Measurements from ENCODE around the gene MAFG. TPM values are rescaled to one million over a fixed set of nuclear protein-coding genes. Genes with fewer than 3 reads are reported as not detected.

The MAFG gene
- total and polyA plus RNA-seq, 2 of the 13 experiments (the other 11 are each of a cell fraction or from before 2014, with no cell fraction given): 14.5 to 20.0 TPM

DNA sequence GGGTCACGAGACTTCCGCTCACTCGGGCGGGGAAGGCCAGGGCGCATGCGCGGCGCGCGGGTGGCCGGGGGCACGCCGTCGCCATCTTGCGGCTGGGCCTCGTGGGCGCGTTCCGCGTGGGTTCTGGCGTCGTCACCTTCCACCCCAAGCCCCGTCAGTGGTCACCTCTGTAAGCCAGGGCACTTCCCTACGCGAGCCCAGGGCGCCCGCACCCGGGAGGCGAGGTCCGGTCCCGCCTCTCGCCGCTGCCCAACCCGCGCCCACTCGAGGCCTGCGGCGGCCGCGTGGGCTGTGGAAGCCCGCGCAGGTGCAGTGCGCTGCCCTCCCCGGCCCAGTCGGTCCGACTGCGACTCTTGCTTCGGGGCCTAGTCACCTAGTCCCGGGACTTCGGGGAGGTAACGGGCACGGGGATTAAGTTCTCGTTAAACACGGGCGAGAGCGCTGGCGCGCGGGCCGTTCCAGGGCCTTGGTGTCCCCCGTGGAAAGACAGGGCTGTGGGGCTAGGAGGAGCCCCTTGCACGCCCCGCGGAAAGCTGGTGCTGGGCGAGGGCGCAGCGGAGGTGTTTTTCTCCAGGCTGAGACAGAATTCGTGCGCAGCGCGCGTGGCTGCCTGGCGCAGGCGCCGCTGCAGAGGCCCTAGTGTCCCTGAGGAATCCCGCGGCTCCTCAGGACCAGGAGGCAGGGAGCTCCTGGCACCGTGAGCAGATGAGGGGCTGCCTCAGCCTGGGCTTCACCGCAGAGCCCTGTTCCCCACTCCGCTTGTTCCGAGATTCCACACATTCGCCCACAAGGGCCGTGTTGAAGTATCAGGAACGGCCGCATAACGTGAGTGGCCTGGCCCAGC, 55.9 kb downstream of the MAFG start (continued):
- TF ChIP-seq TCF12 (IDR thresholded peaks at IDR 0.05) (no peak), TCF12 (CRISPR knock-in tag; IDR thresholded peaks at IDR 0.05) (peak; percentile 88; the same call in 1 of the 2 replicates), ZNF792 (CRISPR knock-in tag; IDR thresholded peaks at IDR 0.05) (peak; percentile 49; the same call in 1 of the 2 replicates), RXRA (CRISPR knock-in tag; IDR thresholded peaks at IDR 0.05) (peak; percentile 67; the same call in 1 of the 2 replicates), MTA1 (CRISPR knock-in tag; IDR thresholded peaks at IDR 0.05; ENCODE audit: borderline replicate concordance) (peak; percentile 100), ZNF879 (CRISPR knock-in tag; IDR thresholded peaks at IDR 0.05) (peak; percentile 94), ZSCAN12 (CRISPR knock-in tag; IDR thresholded peaks at IDR 0.05) (peak; percentile 58; the same call in 1 of the 2 replicates), ZNF569 (CRISPR knock-in tag; IDR thresholded peaks at IDR 0.05; ENCODE audit: borderline replicate concordance) (peak; percentile 77; the same call in 1 of the 2 replicates)
- TF ChIP-seq, protein P1, sequence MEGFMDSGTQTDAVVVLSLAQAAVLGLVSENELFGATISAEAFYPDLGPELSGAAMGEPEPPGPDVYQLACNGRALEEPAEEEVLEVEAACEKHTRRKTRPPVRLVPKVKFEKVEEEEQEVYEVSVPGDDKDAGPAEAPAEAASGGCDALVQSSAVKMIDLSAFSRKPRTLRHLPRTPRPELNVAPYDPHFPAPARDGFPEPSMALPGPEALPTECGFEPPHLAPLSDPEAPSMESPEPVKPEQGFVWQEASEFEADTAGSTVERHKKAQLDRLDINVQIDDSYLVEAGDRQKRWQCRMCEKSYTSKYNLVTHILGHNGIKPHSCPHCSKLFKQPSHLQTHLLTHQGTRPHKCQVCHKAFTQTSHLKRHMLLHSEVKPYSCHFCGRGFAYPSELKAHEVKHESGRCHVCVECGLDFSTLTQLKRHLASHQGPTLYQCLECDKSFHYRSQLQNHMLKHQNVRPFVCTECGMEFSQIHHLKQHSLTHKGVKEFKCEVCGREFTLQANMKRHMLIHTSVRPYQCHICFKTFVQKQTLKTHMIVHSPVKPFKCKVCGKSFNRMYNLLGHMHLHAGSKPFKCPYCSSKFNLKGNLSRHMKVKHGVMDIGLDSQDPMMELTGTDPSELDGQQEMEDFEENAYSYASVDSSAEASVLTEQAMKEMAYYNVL (CRISPR knock-in tag; IDR thresholded peaks at IDR 0.05; ENCODE audit: borderline replicate concordance): peak; percentile 89
- TF ChIP-seq, protein P2, sequence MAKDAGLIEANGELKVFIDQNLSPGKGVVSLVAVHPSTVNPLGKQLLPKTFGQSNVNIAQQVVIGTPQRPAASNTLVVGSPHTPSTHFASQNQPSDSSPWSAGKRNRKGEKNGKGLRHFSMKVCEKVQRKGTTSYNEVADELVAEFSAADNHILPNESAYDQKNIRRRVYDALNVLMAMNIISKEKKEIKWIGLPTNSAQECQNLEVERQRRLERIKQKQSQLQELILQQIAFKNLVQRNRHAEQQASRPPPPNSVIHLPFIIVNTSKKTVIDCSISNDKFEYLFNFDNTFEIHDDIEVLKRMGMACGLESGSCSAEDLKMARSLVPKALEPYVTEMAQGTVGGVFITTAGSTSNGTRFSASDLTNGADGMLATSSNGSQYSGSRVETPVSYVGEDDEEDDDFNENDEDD (CRISPR knock-in tag; IDR thresholded peaks at IDR 0.05; ENCODE audit: borderline replicate concordance): peak; percentile 96
- TF ChIP-seq, protein P3, sequence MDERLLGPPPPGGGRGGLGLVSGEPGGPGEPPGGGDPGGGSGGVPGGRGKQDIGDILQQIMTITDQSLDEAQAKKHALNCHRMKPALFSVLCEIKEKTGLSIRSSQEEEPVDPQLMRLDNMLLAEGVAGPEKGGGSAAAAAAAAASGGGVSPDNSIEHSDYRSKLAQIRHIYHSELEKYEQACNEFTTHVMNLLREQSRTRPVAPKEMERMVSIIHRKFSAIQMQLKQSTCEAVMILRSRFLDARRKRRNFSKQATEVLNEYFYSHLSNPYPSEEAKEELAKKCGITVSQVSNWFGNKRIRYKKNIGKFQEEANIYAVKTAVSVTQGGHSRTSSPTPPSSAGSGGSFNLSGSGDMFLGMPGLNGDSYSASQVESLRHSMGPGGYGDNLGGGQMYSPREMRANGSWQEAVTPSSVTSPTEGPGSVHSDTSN (CRISPR knock-in tag; IDR thresholded peaks at IDR 0.05): no peak; the same call in 1 of the 2 replicates
- TF ChIP-seq, protein P4, sequence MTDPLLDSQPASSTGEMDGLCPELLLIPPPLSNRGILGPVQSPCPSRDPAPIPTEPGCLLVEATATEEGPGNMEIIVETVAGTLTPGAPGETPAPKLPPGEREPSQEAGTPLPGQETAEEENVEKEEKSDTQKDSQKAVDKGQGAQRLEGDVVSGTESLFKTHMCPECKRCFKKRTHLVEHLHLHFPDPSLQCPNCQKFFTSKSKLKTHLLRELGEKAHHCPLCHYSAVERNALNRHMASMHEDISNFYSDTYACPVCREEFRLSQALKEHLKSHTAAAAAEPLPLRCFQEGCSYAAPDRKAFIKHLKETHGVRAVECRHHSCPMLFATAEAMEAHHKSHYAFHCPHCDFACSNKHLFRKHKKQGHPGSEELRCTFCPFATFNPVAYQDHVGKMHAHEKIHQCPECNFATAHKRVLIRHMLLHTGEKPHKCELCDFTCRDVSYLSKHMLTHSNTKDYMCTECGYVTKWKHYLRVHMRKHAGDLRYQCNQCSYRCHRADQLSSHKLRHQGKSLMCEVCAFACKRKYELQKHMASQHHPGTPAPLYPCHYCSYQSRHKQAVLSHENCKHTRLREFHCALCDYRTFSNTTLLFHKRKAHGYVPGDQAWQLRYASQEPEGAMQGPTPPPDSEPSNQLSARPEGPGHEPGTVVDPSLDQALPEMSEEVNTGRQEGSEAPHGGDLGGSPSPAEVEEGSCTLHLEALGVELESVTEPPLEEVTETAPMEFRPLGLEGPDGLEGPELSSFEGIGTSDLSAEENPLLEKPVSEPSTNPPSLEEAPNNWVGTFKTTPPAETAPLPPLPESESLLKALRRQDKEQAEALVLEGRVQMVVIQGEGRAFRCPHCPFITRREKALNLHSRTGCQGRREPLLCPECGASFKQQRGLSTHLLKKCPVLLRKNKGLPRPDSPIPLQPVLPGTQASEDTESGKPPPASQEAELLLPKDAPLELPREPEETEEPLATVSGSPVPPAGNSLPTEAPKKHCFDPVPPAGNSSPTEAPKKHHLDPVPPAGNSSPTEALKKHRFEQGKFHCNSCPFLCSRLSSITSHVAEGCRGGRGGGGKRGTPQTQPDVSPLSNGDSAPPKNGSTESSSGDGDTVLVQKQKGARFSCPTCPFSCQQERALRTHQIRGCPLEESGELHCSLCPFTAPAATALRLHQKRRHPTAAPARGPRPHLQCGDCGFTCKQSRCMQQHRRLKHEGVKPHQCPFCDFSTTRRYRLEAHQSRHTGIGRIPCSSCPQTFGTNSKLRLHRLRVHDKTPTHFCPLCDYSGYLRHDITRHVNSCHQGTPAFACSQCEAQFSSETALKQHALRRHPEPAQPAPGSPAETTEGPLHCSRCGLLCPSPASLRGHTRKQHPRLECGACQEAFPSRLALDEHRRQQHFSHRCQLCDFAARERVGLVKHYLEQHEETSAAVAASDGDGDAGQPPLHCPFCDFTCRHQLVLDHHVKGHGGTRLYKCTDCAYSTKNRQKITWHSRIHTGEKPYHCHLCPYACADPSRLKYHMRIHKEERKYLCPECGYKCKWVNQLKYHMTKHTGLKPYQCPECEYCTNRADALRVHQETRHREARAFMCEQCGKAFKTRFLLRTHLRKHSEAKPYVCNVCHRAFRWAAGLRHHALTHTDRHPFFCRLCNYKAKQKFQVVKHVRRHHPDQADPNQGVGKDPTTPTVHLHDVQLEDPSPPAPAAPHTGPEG (CRISPR knock-in tag; IDR thresholded peaks at IDR 0.05): peak; percentile 55

All from HepG2 (cell line).